Activated CD4-positive, alpha-beta T cell treated with anti-CD3 and anti-CD28 coated beads, Interleukin-2, amount 10 ng/mL, durations not matched to agents 24 days and 14 days (primary cell): ENCODE measurements around the gene RSPO4. TPM values are rescaled to one million over a fixed set of nuclear protein-coding genes. Genes with fewer than 3 reads are reported as not detected.

Experiments used
- DNase-seq: peaks from one replicate; pipeline ENCODE4 v3.0.0; 2022
- H3K27ac Mint-ChIP-seq: one replicate; pipeline ENCODE4 v1.8.0; 2022; ENCODE audit warnings: mild to moderate bottlenecking, mixed read lengths
- H3K27me3 Mint-ChIP-seq: one replicate; pipeline ENCODE4 v1.8.0; 2022; ENCODE audit warnings: mixed read lengths
- H3K36me3 Mint-ChIP-seq: one replicate; pipeline ENCODE4 v1.8.0; 2022; ENCODE audit warnings: low read depth, mild to moderate bottlenecking, mixed read lengths
- H3K4me1 Mint-ChIP-seq: one replicate; pipeline ENCODE4 v1.8.0; 2021; ENCODE audit warnings: mixed read lengths
- H3K4me3 Mint-ChIP-seq: one replicate; pipeline ENCODE4 v1.8.0; 2022; ENCODE audit warnings: mild to moderate bottlenecking, moderate library complexity, mixed read lengths
- H3K9me3 Mint-ChIP-seq: one replicate; pipeline ENCODE4 v1.8.0; 2021; ENCODE audit warnings: mixed read lengths
- intact Hi-C: fragments of 100-400 bp; cut with micrococcal nuclease; formaldehyde crosslinking; loops from one replicate; pipeline ENCODE4 v1.15.1; 2023
- total RNA-seq: library from RNA; stranded (reverse); gene quantifications from 2 replicates; pipeline ENCODE4 v1.2.3, GENCODE V29; 2022

RSPO4 gene
- total RNA-seq, 1 donor from 2014 or later = not detected

DNA sequence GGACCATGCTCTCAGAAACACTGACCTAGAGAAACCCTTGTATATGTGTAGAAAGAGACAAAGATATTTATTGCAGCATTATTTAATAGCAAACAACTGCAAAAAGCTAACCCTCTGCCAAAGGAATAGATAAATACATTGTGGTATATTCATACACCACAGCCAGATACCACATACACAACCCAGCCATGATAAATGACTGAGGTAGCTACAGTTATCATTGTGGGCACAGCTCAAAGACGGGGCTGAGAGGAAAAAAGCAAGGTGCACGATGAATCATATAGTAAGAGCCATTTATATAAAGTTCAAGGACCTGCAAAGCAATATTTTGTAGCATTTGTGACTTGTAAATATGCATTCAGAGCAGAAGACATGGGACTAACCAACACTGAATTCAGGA is 30.8 kb downstream of the RSPO4 start:
- intact Hi-C loops = loop anchor here (10.0 kb wide), 2 partner anchors 143 to 243 kb away; partner anchors contain the start of gene PSMF1
- DNase-seq = no peak
- peaks cover 3% of the 10 kb centered on the region for H3K27me3 Mint-ChIP-seq
- H3K4me3 Mint-ChIP-seq = no peak overlapping the region
- no peak overlapping the region for H3K27ac Mint-ChIP-seq
- H3K9me3 Mint-ChIP-seq = no peaks in the 10 kb centered on the region
- H3K4me1 Mint-ChIP-seq = peaks cover 2% of the 10 kb centered on the region
- H3K36me3 Mint-ChIP-seq = no peaks in the 10 kb centered on the region

DNA sequence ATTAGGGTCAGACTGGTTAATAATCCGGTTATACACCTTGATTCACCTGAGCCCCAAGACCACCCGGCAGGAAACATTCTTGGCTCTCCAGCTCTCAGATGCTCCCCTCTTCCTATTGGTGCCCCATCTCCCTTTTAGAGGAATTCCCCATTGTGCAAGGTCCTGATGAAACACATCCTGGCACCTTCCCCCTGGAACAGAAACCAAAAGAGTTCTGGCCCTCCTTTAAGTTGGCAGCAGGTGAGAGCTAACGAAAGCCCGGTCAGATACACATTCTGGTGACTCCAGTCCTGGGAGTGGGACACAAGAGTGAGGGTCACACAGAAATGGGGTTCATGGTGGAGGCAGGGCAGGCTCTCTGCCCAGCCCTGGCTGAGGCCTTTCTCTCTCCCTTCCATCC is 32.2 kb downstream of the RSPO4 start:
- Mint-ChIP-seq H3K4me3 (no peak overlapping the region), H3K27ac (no peak overlapping the region), H3K4me1 (peaks cover 2% of the 10 kb centered on the region), H3K36me3 (no peaks in the 10 kb centered on the region), H3K9me3 (no peaks in the 10 kb centered on the region), H3K27me3 (peaks cover 2% of the 10 kb centered on the region)
- no peak for DNase-seq
- intact Hi-C loops = loop anchor here (10.0 kb wide), 2 partner anchors 145 to 245 kb away; partner anchors contain the start of gene PSMF1

DNA sequence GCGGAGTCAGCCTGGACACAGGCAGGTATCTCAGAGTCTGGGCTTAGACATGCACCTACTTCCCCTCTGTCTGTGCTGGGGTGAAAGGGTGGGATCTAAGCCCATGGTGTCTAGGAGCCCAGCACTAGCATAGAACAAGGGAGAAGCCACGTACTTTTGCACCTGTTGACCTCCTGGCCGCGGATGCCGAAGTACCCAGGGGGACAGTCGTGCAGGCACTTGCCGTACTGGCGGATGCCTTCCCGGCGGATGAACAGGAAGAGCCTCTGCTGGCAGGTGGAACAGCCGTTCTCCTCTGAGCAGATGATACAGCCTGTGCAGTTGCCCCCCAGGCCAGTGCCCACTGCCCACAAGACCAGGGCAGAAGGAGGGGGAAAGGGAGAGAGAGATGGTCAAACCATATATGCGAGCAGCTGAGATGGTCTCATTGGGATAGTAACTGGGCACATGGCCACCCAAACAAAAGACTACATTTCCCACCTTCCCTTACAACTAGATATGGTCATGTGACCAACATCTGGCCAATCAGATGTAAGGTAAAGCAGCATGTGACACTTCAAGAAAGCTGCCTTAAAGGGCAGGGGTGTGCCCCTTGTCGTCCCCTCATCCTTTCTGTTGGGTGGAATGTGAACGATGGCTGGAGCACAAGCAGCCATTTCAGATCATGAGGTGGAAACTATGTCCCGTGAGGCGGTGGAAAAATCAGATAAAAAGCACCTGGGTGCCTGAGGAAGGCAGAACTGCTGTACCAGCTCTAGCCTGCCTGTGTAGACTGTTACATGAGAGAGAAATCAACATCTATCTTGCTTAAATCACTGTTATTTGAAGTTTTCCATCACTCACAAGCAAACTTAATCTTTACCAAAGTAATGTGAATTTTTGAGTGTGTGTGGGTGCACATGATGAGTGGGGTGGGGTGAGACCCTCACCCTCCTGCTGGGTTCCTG is 34.0 kb downstream of the RSPO4 start:
- Mint-ChIP-seq H3K4me3 (no peak overlapping the region), H3K9me3 (no peaks in the 10 kb centered on the region), H3K27me3 (peaks cover 2% of the 10 kb centered on the region), H3K4me1 (no peaks in the 10 kb centered on the region), H3K27ac (no peak overlapping the region), H3K36me3 (no peaks in the 10 kb centered on the region)
- peak; percentile 70 for DNase-seq
- intact Hi-C loops = no loop called here

DNA sequence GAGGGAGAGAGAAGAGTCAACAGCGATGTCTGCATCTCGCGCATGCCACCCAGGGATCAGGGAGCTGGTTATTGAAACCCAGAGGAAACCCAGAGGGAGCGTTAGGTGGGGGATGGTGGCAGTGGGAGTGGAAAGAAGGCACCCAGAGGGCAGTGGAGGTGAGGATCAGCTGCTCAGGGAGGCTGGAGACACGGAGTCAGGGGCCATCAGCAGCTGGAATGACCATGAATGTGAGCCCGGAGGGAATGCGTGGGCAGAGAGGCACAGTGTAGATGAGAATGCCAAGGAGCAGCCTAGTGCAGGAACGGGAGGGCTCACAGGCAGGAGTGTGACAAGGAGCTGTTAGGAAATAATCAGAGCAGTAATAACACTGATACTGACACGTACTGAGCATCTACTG is 36.2 kb downstream of the RSPO4 start:
- Mint-ChIP-seq H3K9me3 (no peaks in the 10 kb centered on the region), H3K27me3 (peaks cover 2% of the 10 kb centered on the region), H3K4me3 (no peak overlapping the region), H3K4me1 (no peaks in the 10 kb centered on the region), H3K27ac (no peak overlapping the region), H3K36me3 (no peaks in the 10 kb centered on the region)
- no peak for DNase-seq
- intact Hi-C loops = no loop called here

DNA sequence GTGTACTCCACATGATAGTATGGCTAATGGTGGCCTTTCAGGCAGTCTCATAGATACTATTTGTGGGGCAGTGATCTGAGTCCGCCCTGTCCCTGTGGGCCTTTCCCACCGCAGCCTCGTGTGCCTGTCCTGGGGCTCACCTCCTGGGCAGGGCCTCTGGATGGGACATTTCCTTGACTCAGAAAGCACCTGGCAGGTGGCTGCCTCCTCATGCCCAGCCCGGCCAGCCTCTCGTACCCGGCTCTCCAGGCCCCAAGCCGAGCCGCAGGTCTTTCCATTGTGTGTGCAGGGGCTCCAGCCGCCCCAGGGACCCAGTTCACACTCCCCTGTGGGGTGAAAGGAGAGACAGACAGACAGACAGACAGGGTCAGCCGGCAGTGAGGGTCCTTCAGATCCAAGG is 38.3 kb downstream of the RSPO4 start:
- H3K4me1 Mint-ChIP-seq = peaks cover 1% of the 10 kb centered on the region
- no peaks in the 10 kb centered on the region for H3K9me3 Mint-ChIP-seq
- peaks cover 3% of the 10 kb centered on the region for H3K27me3 Mint-ChIP-seq
- no peak overlapping the region for H3K27ac Mint-ChIP-seq
- H3K36me3 Mint-ChIP-seq = no peaks in the 10 kb centered on the region
- intact Hi-C loops = no loop called here
- no peak for DNase-seq
- H3K4me3 Mint-ChIP-seq = no peak overlapping the region

DNA sequence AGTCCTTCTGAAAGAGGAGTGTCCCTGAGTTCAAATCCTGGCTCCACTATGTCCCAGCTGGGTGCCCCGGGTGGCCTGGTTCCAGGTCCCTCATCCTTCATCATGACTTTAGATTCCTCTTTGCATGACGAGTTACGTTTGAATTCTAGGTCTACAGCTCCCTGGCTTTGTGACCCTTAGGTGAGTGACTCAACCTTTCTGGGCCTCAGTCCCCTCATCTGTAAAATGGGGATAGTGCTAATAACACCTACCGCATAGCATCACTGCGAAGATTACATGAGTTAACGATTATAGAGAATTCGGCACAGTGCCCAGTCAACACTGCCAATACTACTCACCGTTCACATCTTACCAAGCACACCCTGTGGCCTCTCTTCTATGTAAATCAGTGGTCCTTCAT is 39.4 kb downstream of the RSPO4 start:
- no peaks in the 10 kb centered on the region for H3K9me3 Mint-ChIP-seq
- H3K4me3 Mint-ChIP-seq = no peak overlapping the region
- H3K4me1 Mint-ChIP-seq = peaks cover 1% of the 10 kb centered on the region
- H3K27ac Mint-ChIP-seq = no peak overlapping the region
- H3K36me3 Mint-ChIP-seq = no peaks in the 10 kb centered on the region
- H3K27me3 Mint-ChIP-seq = peaks cover 2% of the 10 kb centered on the region
- no peak for DNase-seq
- intact Hi-C loops = no loop called here

DNA sequence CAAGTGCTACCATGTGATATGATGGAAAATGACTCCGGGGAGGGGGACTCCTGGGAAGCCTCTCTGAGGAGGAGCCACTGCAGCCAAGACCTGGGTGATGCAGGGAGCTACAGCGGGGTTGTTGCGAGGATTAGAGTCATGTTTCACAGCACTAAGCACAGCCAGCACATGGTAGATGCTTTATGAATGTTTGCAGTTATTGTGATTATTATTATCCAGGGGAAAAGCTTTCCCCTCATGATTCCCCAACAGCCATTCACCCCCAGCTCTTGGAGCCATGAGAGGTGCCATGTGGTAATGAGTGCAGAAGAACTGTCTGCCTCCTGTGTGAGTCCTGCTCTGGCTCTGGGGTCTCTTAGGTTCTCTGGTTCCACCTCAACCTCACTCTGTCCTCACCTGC is 39.9 kb downstream of the RSPO4 start:
- no peak overlapping the region for H3K27ac Mint-ChIP-seq

DNA sequence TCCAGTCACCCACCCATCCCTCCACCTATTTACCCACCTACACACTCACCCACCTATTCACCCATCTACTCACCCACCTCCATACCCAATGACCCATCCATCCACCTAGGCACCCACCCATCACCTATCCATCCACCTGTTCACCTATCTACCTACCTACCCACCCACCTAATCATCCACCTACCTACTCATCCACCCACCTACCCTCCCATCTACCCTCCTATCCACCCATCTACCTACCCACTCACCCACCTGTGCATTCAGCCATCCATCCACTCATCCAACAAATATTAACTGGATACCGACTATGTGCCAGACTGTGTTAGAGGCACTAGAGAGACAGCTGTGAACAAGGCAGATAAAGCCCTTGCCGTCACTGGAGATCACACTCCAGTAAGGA is 40.3 kb downstream of the RSPO4 start:
- Mint-ChIP-seq H3K4me3 (no peak overlapping the region), H3K27ac (no peak overlapping the region), H3K27me3 (peaks cover 4% of the 10 kb centered on the region), H3K36me3 (no peaks in the 10 kb centered on the region), H3K4me1 (peaks cover 1% of the 10 kb centered on the region), H3K9me3 (no peaks in the 10 kb centered on the region)
- intact Hi-C loops = no loop called here
- no peak for DNase-seq

More for the DNA sequence above, 39.9 kb downstream of the RSPO4 start:
- DNase-seq = no peak
- H3K4me3 Mint-ChIP-seq = no peak overlapping the region
- peaks cover 1% of the 10 kb centered on the region for H3K4me1 Mint-ChIP-seq
- H3K36me3 Mint-ChIP-seq = no peaks in the 10 kb centered on the region
- H3K9me3 Mint-ChIP-seq = no peaks in the 10 kb centered on the region
- H3K27me3 Mint-ChIP-seq = peaks cover 4% of the 10 kb centered on the region
- intact Hi-C loops = no loop called here

DNA sequence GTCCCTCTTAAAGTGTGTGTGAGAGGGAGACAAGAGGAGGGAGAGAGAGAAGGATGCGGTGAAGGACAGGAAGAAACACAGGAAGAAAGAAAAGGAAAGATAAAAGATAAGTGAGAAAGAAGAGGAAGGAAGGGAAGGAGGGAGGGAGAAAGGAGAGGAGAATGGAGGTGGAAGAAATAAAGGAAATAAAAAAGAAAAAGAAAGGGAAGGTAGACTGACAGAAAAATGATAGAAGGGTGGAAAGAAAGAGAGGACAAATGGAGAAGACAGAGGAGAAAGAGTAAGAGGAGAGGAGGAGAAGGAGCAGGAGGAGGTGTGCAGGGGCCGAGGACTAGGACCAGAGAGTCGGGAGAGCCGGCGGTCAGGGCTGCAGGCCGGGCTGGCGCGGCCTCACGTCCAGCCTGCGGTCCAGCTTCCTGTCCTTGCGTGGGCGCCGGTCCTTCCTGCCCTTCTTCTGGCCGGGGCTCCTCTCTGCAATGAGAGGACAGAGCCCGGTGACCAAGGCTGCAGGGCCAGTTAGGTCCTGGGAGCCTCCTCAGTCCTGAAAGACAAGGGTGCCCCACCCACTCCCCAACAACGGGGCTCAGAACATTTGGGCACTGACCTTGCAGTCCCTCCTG is 42.0 kb downstream of the RSPO4 start:
- no peak for DNase-seq
- Mint-ChIP-seq H3K27ac (no peak overlapping the region), H3K4me1 (peaks cover 4% of the 10 kb centered on the region), H3K4me3 (no peak overlapping the region), H3K9me3 (no peaks in the 10 kb centered on the region), H3K27me3 (peaks cover 14% of the 10 kb centered on the region), H3K36me3 (no peaks in the 10 kb centered on the region)
- intact Hi-C loops = no loop called here

DNA sequence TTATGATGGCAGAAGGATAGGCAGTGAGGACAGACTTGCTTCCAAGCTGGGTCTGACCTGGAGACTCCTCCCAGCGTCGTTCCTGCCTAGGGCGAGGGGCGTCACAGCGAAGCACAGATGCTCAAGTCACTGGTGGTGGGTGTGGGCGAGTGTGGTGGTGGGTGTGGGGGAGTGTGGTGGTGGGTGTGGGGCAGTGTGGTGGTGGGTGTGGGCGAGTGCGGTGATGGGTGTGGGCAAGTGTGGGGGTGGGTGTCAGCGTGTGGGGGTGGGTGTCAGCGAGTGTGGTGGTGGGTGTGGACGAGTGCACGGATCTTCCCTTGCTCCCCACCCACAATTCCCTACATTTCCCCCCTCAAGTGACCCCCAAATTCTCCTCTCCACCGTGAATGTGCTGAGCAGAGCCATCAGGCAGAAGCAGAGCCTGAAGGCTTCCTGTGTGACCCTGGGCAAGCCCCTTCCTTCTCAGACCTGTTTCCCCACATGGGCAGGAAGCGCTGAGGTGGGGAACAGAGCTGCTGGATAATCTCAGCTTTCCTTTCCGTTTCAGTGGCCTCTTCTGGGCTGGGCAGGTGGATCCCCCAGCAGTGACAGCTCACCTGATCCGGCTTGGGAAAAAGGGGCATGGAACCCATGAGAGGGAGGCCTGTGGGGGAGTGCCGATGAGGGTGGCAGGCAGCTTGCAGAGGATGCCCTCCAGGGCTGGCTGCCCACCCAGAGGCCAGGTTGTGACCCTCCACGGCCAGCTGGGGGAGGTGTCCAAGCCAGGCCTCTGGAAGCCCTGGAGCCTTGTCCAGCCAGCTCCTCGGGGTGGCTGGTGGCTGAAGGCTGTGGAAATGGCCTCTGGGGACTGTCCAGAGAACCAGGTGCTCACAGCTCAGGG is 42.9 kb downstream of the RSPO4 start:
- Mint-ChIP-seq H3K4me3 (no peak overlapping the region), H3K27ac (no peak overlapping the region), H3K4me1 (peaks cover 4% of the 10 kb centered on the region), H3K36me3 (no peaks in the 10 kb centered on the region), H3K9me3 (no peaks in the 10 kb centered on the region), H3K27me3 (peaks cover 19% of the 10 kb centered on the region)
- no peak for DNase-seq
- intact Hi-C loops = no loop called here

DNA sequence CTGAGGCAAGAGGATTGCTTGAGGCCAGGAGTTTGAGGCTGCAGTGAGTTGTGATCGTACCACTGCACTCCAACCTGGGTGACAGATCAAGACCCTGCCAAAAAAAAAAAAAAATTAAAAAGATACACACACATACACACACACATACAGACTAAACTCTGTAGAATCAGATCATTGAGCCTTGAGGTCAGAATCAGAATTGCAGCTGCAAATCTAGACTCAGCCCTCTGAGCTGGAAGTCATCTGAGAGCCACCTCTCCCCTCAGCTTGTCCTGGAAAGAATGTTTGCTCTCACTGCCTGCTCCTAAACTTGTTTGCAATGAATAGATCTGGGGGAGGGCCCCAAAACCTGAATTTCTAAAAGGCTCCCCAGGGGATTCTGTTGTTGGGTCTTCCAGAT is 44.6 kb downstream of the RSPO4 start:
- H3K36me3 Mint-ChIP-seq = no peaks in the 10 kb centered on the region
- H3K27me3 Mint-ChIP-seq = peaks cover 19% of the 10 kb centered on the region
- DNase-seq = no peak
- peaks cover 4% of the 10 kb centered on the region for H3K4me1 Mint-ChIP-seq
- H3K27ac Mint-ChIP-seq = no peak overlapping the region
- no peaks in the 10 kb centered on the region for H3K9me3 Mint-ChIP-seq
- intact Hi-C loops = no loop called here
- no peak overlapping the region for H3K4me3 Mint-ChIP-seq

DNA sequence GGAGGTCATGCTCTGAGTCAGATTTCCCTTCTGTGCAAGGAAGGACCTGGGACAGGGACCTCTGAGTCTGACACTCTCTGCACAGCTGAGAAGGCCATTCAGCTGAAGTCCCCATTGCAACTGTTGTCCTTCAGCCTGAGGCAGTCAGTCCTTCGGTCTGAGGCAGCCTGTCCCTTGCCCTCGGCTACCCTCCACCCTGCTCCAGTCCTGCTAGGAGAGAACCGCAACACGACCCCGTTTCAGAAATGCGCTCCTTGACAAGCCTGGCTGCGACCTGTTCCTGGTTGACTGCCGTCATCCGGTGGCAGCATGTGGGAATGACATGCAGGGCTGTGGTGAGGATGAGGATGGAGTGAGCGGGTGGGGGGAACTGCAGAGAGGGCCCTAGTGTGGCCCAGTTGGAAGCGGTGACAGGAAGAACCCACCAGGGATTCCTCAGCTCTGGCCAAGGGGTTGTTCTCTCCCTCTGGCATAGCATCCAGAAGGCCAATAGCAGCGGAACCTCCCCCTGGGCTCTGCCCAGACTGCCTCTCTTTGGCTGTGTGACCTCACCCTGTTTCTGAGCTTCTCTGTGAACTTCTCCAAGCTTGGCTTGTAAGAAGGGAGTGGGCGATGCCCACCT is 45.7 kb downstream of the RSPO4 start:
- peaks cover 19% of the 10 kb centered on the region for H3K27me3 Mint-ChIP-seq

DNA sequence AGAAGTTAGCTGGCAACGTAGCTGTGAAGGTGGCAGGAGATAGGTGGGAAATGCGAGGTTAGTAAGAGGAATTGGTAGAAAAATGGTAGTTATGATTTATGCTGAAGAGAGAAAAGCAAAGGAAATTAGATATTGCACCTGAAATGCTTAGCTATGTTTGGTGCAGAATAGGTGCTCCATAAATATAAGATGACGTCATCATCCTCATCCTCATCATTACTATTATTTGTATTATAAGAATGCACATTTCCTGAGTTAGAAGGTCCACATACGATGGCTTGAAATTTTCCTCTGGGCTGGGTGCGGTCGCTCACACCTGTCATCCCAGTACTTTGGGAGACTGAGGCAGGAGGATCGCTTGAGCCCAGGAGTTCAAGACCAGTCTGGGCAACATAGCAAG is 46.5 kb downstream of the RSPO4 start:
- peaks cover 4% of the 10 kb centered on the region for H3K4me1 Mint-ChIP-seq
- no peak overlapping the region for H3K4me3 Mint-ChIP-seq
- H3K36me3 Mint-ChIP-seq = no peaks in the 10 kb centered on the region
- H3K27me3 Mint-ChIP-seq = peaks cover 19% of the 10 kb centered on the region
- intact Hi-C loops = loop anchor here (1.0 kb wide), 1 partner anchor 139 kb away; no protein-coding TSS in a partner anchor
- no peaks in the 10 kb centered on the region for H3K9me3 Mint-ChIP-seq
- no peak for DNase-seq
- H3K27ac Mint-ChIP-seq = no peak overlapping the region

More for the DNA sequence above, 45.7 kb downstream of the RSPO4 start:
- no peak overlapping the region for H3K4me3 Mint-ChIP-seq
- peaks cover 4% of the 10 kb centered on the region for H3K4me1 Mint-ChIP-seq
- no peak overlapping the region for H3K27ac Mint-ChIP-seq
- H3K9me3 Mint-ChIP-seq = no peaks in the 10 kb centered on the region
- no peaks in the 10 kb centered on the region for H3K36me3 Mint-ChIP-seq
- DNase-seq = peak; percentile 93
- intact Hi-C loops = loop anchor here (1.0 kb wide), 1 partner anchor 140 kb away; no protein-coding TSS in a partner anchor
